Naive thymus-derived CD4-positive, alpha-beta T cell (primary cell): Measurements from ENCODE around the gene HBD. TPM values are rescaled to one million over a fixed set of nuclear protein-coding genes. Genes with fewer than 3 reads are reported as not detected.

Experiments used
- ATAC-seq: fragments of 150-1000 bp; cut with Tn5 transposase; 2 replicates; pipeline ENCODE4 v1.10.0; 2021; ENCODE audit warnings: mild to moderate bottlenecking, moderate library complexity
- CTCF ChIA-PET: fragments of 350-600 bp; sonication (Branson Sonifier 250); formaldehyde crosslinking; loops from one replicate; lab custom pipeline; 2021; ENCODE audit warnings: antibody characterized with exemption; lab: Charles Lee
- POLR2A ChIA-PET: fragments of 350-600 bp; sonication (Branson Sonifier 250); formaldehyde crosslinking; loops from one replicate; lab custom pipeline; 2021; ENCODE audit warnings: antibody characterized with exemption, inconsistent platforms; lab: Charles Lee
- DNase-seq, 9 donors: peaks; one replicate each; pipeline versions ENCODE4 v3.0.0 to v3.0.0-alpha.2; 2020 to 2022; ENCODE audit warnings: mixed read lengths in 1 of 9
- H3K27ac ChIP-seq: one replicate; pipeline ENCODE4 v1.7.0; 2013; ENCODE audit warnings: mild to moderate bottlenecking, low read depth, low read length, moderate library complexity
- H3K27me3 ChIP-seq, 2 donors: one replicate each; pipeline ENCODE4 v1.7.0; 2013; ENCODE audit warnings: low read length in 2 of 2, mild to moderate bottlenecking in 2 of 2, moderate library complexity in 2 of 2; ENCODE audit not compliant: control insufficient read depth in 2 of 2, insufficient read depth in 2 of 2
- H3K36me3 ChIP-seq, 3 experiments: 1 replicate in 2 of 3; 2 replicates in 1 of 3; pipeline ENCODE4 v1.7.0; 2013; ENCODE audit warnings: low read length in 3 of 3, mild to moderate bottlenecking in 3 of 3, moderate library complexity in 1 of 3; ENCODE audit not compliant: insufficient read depth in 3 of 3, control insufficient read depth in 2 of 3
- H3K4me1 ChIP-seq, 2 donors: one replicate each; pipeline ENCODE4 v1.7.0; 2013; ENCODE audit warnings: low read length in 2 of 2, mild to moderate bottlenecking in 2 of 2, moderate library complexity in 1 of 2; ENCODE audit not compliant: control insufficient read depth in 2 of 2, insufficient read depth in 2 of 2
- H3K4me3 ChIP-seq: 2 replicates; pipeline ENCODE4 v1.7.0; 2013; ENCODE audit warnings: mild to moderate bottlenecking, low read length
- H3K9me3 ChIP-seq, 3 experiments: 1 replicate in 2 of 3; 2 replicates in 1 of 3; pipeline ENCODE4 v1.7.0; 2013; ENCODE audit warnings: low read length in 3 of 3; ENCODE audit not compliant: control insufficient read depth in 2 of 3
- H3K27ac Mint-ChIP-seq, 9 donors: one replicate each; pipeline ENCODE4 v1.8.0; 2020 to 2022; ENCODE audit warnings: mixed read lengths in 9 of 9, mild to moderate bottlenecking in 8 of 9, moderate library complexity in 5 of 9, inconsistent platforms in 2 of 9
- H3K27me3 Mint-ChIP-seq, 5 donors: one replicate each; pipeline ENCODE4 v1.8.0; 2021 to 2022; ENCODE audit warnings: mixed read lengths in 5 of 5, mild to moderate bottlenecking in 1 of 5
- H3K36me3 Mint-ChIP-seq, 5 donors: one replicate each; pipeline ENCODE4 v1.8.0; 2020 to 2022; ENCODE audit warnings: mixed read lengths in 5 of 5, mild to moderate bottlenecking in 3 of 5, inconsistent platforms in 1 of 5
- H3K4me1 Mint-ChIP-seq, 7 donors: one replicate each; pipeline ENCODE4 v1.8.0; 2020 to 2022; ENCODE audit warnings: mixed read lengths in 7 of 7, mild to moderate bottlenecking in 3 of 7, inconsistent platforms in 1 of 7
- H3K4me3 Mint-ChIP-seq, 10 donors: one replicate each; pipeline ENCODE4 v1.8.0; 2020 to 2022; ENCODE audit warnings: mild to moderate bottlenecking in 10 of 10, mixed read lengths in 10 of 10, moderate library complexity in 6 of 10, inconsistent platforms in 2 of 10
- H3K9me3 Mint-ChIP-seq, 11 donors: one replicate each; pipeline ENCODE4 v1.8.0; 2020 to 2022; ENCODE audit warnings: mixed read lengths in 11 of 11, mild to moderate bottlenecking in 4 of 11, inconsistent platforms in 1 of 11, moderate library complexity in 1 of 11
- intact Hi-C, 2 donors: fragments of 100-400 bp; cut with micrococcal nuclease; formaldehyde crosslinking; loops; one replicate each; pipeline ENCODE4 v1.15.1; 2023
- polyA plus RNA-seq, 2 donors: library from polyadenylated mRNA; unstranded; fragments of 300-500 nt; fragmentation: Illumina TruSeq; gene quantifications; one replicate each; pipeline ENCODE4 v1.2.3, GENCODE V29; 2021
- total RNA-seq, 6 experiments: library from RNA in 5 of 6; stranded (reverse) in 5 of 6; gene quantifications; 1 replicate in 5 of 6; 2 replicates in 1 of 6; pipeline ENCODE4 v1.2.3 and lab custom pipeline; 2021 to 2026

HBD gene
- total and polyA plus RNA-seq, 7 experiments from 2014 or later = not detected

GRCh38 chr11:5224538-5225479, 9.5 kb downstream of the HBD start:
- Mint-ChIP-seq H3K36me3 (no peaks in the 10 kb centered on the region), H3K9me3 (peaks cover 0 to 16% (median 0%) of the 10 kb centered on the region in 11 donors), H3K27ac (no peak overlapping the region), H3K27me3 (peaks cover 0 to 17% (median 5%) of the 10 kb centered on the region in 5 donors), H3K4me1 (no peaks in the 10 kb centered on the region), H3K4me3 (no peak overlapping the region)
- Histone ChIP-seq H3K27me3 (no peaks in the 10 kb centered on the region), H3K36me3 (no peaks in the 10 kb centered on the region), H3K27ac (no peak overlapping the region), H3K9me3 (no peaks in the 10 kb centered on the region), H3K4me3 (no peak overlapping the region), H3K4me1 (no peaks in the 10 kb centered on the region)
- ATAC-seq (no peak), DNase-seq (no peak)
- POLR2A ChIA-PET = no interaction called here
- CTCF ChIA-PET = no interaction called here
- intact Hi-C loops = no loop called here

GRCh38 chr11:5223686-5224085, 10.6 kb downstream of the HBD start:
- CTCF ChIA-PET = interaction anchor here (0.6 kb wide), 1 partner anchor 110 kb away, joined by 4 read pairs; no protein-coding TSS in a partner anchor
- H3K27me3 Mint-ChIP-seq = peaks cover 0 to 17% (median 5%) of the 10 kb centered on the region in 5 donors
- intact Hi-C loops = no loop called here
- Histone ChIP-seq H3K36me3 (no peaks in the 10 kb centered on the region), H3K4me3 (no peak overlapping the region), H3K9me3 (no peaks in the 10 kb centered on the region), H3K27ac (no peak overlapping the region), H3K4me1 (no peaks in the 10 kb centered on the region), H3K27me3 (no peaks in the 10 kb centered on the region)
- H3K4me1 Mint-ChIP-seq = no peaks in the 10 kb centered on the region
- ATAC-seq (no peak), DNase-seq (no peak)
- no peaks in the 10 kb centered on the region for H3K36me3 Mint-ChIP-seq
- H3K4me3 Mint-ChIP-seq = no peak overlapping the region
- POLR2A ChIA-PET = no interaction called here
- peaks cover 0 to 20% (median 4%) of the 10 kb centered on the region in 11 donors for H3K9me3 Mint-ChIP-seq
- no peak overlapping the region for H3K27ac Mint-ChIP-seq

- intact Hi-C loops = no loop called here
- ChIA-PET CTCF (interaction anchor here (0.6 kb wide), 1 partner anchor 109 kb away, joined by 4 read pairs; no protein-coding TSS in a partner anchor), POLR2A (no interaction called here)
Measured at GRCh38 chr11:5223146-5223545, 11.1 kb downstream of the HBD start.

GRCh38 chr11:5210376-5210885, 23.9 kb downstream of the HBD start:
- Mint-ChIP-seq H3K27me3 (no peaks in the 10 kb centered on the region), H3K4me3 (no peak overlapping the region), H3K9me3 (peaks cover 0 to 4% (median 0%) of the 10 kb centered on the region in 11 donors), H3K36me3 (no peaks in the 10 kb centered on the region), H3K4me1 (no peaks in the 10 kb centered on the region), H3K27ac (no peak overlapping the region)
- Histone ChIP-seq H3K4me3 (no peak overlapping the region), H3K4me1 (no peaks in the 10 kb centered on the region), H3K27ac (no peak overlapping the region), H3K27me3 (no peaks in the 10 kb centered on the region), H3K9me3 (no peaks in the 10 kb centered on the region), H3K36me3 (no peaks in the 10 kb centered on the region)
- intact Hi-C loops = no loop called here
- POLR2A ChIA-PET = no interaction called here
- CTCF ChIA-PET = no interaction called here
- ATAC-seq (no peak), DNase-seq (no peak)

More at GRCh38 chr11:5223146-5223545, 11.1 kb downstream of the HBD start:
- Mint-ChIP-seq H3K4me1 (no peaks in the 10 kb centered on the region), H3K27me3 (peaks cover 0 to 17% (median 5%) of the 10 kb centered on the region in 5 donors), H3K9me3 (peaks cover 0 to 23% (median 4%) of the 10 kb centered on the region in 11 donors), H3K27ac (no peak overlapping the region), H3K36me3 (no peaks in the 10 kb centered on the region), H3K4me3 (no peak overlapping the region)
- no peaks in the 10 kb centered on the region for H3K36me3 ChIP-seq
- H3K4me3 ChIP-seq = no peak overlapping the region
- H3K27me3 ChIP-seq = no peaks in the 10 kb centered on the region
- DNase-seq (no peak), ATAC-seq (no peak)
- no peak overlapping the region for H3K27ac ChIP-seq
- H3K9me3 ChIP-seq = no peaks in the 10 kb centered on the region
- H3K4me1 ChIP-seq = no peaks in the 10 kb centered on the region

GRCh38 chr11:5204787-5205186, 29.5 kb downstream of the HBD start:
- ChIA-PET CTCF (no interaction called here), POLR2A (no interaction called here)
- Mint-ChIP-seq H3K4me1 (no peaks in the 10 kb centered on the region), H3K27ac (no peak overlapping the region), H3K36me3 (no peaks in the 10 kb centered on the region), H3K27me3 (peaks cover 0 to 23% (median 5%) of the 10 kb centered on the region in 5 donors), H3K9me3 (no peaks in the 10 kb centered on the region), H3K4me3 (no peak overlapping the region)
- Histone ChIP-seq H3K4me1 (no peaks in the 10 kb centered on the region), H3K27ac (no peak overlapping the region), H3K27me3 (no peaks in the 10 kb centered on the region), H3K36me3 (no peaks in the 10 kb centered on the region), H3K4me3 (no peak overlapping the region), H3K9me3 (no peaks in the 10 kb centered on the region)
- ATAC-seq (no peak), DNase-seq (no peak)
- intact Hi-C loops = no loop called here

GRCh38 chr11:5203366-5203765, 30.9 kb downstream of the HBD start:
- no peaks in the 10 kb centered on the region for H3K9me3 Mint-ChIP-seq
- H3K27me3 ChIP-seq = no peaks in the 10 kb centered on the region
- H3K4me3 Mint-ChIP-seq = no peak overlapping the region
- ChIA-PET CTCF (no interaction called here), POLR2A (no interaction called here)
- H3K36me3 ChIP-seq = no peaks in the 10 kb centered on the region
- no peak overlapping the region for H3K4me3 ChIP-seq
- no peaks in the 10 kb centered on the region for H3K36me3 Mint-ChIP-seq
- H3K4me1 Mint-ChIP-seq = no peaks in the 10 kb centered on the region
- no peak overlapping the region for H3K27ac ChIP-seq
- no peaks in the 10 kb centered on the region for H3K4me1 ChIP-seq
- H3K27ac Mint-ChIP-seq = no peak overlapping the region
- H3K27me3 Mint-ChIP-seq = peaks cover 0 to 24% (median 8%) of the 10 kb centered on the region in 5 donors
- intact Hi-C loops = no loop called here
- no peak for ATAC-seq
- no peak for DNase-seq
- H3K9me3 ChIP-seq = no peaks in the 10 kb centered on the region
